GM03348 (cell line): ENCODE results near the gene PAGE4.

ENCODE experiments used
- DNase-seq: peaks from one replicate; pipeline ENCODE4 v3.0.0; 2012; ENCODE audit warnings: low spot score

PAGE4 gene

DNA sequence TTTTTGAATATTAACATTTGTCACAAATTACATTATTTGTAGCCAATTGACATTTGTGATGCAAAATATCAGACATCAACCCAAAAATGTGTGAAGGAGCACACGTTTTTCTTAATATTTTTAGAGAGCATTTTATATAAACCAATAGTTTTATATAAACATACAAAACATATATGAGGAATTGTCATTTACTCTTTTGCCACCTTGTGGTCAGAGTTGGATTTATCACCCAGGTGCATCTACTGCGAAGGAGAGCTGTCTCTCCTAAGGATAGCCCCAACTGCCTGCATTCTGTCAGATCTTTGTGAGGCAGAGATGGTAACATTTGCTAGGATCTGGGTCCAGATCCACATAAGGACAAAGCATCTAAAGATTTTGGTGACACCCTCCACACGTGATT, 47.6 kb downstream of the PAGE4 start:
- DNase-seq: peak; percentile 19

DNA sequence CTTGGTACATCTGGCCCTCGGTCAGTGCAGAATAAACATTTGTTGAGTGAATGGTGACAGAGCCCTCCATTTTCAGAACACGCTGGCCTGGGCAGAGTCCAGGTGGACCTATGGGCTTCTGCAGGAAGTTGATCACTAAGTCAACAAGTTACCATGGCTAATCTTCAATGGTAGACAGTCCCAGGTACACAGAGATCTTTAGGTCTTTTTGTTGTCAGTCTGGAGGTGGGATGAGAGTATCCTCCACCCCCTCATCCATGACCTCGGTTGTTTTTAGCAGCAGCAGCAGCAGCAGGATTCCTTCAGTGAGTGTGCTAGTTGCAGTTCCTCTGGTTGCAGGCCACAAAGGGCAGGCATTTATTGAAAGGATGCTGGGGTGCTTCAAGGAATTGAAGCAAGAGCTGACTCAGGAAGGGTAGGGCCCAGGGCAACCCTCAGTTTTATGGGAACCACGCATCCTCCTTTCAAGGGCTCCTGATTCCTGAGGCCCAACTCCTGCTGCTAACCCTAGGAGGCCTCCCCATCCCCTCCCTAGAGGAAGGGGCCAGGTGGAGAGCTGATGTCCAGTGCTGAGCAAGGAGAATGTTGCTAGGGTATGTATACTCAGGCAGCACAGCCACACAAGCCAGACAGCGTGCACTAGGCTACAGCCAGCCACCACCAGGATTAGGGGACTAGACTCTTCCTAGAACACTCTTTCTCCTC, 48.4 kb downstream of the PAGE4 start:
- DNase-seq: no peak

DNA sequence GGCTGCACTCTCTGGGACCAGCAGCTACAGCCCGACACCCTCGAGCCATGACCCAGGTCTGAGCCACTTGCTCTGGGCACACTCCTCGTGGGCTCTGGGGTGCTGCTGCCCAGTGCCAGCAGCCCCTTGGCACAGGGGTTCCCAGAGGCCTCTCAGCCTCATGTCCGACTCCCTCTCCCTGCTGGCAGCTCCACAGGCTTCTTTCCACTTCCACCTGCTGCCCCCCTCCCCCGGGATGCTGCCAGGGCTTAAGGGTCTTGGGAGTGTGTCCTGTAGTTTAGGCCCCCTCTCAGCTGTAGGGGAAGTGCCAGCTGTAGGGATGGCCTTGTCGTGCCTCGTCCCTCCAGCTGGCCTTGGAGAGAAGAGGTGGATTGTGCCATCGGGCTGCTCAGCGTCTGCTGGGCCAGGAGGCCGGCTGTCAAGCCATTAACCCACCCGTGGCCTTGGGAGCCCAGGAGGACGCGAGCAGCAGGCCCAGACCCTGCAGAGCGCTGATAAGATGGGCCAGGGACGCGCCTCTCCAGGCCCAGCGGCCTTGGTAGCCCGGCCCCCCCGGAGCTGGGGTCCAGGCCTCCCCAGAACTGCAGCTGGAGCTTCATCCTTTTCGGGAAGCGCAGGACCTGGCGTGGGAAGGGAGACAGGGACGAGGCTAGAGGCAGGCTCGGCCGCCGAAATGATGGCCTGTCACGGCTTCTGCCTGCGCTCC, 49.2 kb downstream of the PAGE4 start:
- DNase-seq: no peak

DNA sequence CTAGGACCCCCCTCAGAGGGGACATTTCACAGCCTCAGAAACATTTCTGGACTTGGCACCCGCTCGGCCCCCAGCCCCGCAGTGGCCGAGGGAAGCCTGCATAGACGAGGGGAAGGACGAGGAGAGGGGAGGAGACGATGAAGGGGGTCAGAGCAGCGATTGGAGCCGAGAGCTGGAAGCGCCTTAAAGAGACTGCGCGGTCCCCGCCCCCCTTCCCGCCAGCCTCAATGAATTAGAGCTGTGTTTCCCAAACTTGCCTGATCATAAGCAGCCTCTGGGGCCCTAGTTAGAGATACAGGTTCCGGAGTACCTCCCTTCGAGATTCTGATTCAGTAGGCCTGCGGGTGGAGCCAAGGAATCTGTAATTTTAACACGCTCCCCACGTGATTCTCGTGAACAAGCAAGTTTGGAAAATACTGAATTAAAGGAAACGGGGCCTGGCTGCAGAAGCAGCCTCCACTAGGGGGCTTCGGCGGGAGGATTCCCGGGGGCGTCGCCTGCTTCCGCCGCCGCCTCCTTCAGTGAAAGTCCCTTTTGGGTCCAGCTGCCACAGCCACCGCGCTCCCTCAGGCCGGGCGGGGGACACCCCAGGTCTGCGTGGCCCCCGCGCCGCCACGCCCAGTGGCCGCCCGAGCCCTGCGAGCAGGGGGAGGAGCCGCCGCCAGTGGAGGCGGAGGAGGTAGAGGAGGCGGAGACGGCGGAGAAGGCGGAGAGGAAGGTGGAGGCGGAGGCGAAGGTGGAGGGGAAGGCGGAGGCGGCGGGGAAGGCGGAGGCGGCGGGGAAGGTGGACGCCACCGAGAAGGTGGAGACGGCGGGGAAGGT, 49.9 kb downstream of the PAGE4 start, which contains the start of gene USP27X:
Gene USP27X, plus strand, starts transcription at position 651 of the 822 bp plus-strand sequence. CDS start 824 bp downstream, outside the sequence.
- peak; percentile 86 for DNase-seq

DNA sequence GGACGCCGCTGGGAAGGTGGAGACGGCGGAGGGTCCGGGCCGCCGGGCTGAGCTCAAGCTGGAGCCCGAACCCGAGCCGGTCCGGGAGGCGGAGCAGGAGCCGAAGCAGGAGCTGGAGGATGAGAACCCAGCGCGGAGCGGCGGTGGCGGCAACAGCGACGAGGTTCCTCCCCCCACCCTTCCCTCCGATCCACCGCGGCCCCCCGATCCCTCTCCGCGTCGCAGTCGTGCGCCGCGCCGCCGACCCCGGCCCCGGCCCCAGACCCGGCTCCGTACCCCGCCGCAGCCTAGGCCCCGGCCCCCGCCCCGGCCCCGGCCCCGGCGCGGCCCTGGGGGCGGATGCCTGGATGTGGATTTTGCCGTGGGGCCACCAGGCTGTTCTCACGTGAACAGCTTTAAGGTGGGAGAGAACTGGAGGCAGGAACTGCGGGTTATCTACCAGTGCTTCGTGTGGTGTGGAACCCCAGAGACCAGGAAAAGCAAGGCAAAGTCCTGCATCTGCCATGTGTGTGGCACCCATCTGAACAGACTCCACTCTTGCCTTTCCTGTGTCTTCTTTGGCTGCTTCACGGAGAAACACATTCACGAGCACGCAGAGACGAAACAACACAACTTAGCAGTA, 50.7 kb downstream of the PAGE4 start:
- DNase-seq: no peak

DNA sequence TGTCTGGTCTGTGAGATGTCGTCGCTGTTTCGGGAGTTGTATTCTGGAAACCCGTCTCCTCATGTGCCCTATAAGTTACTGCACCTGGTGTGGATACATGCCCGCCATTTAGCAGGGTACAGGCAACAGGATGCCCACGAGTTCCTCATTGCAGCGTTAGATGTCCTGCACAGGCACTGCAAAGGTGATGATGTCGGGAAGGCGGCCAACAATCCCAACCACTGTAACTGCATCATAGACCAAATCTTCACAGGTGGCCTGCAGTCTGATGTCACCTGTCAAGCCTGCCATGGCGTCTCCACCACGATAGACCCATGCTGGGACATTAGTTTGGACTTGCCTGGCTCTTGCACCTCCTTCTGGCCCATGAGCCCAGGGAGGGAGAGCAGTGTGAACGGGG, 51.6 kb downstream of the PAGE4 start:
- DNase-seq: no peak
